Measurements from ENCODE around the gene TNFRSF1A. TPM values are rescaled to one million over a fixed set of nuclear protein-coding genes. Genes with fewer than 3 reads are reported as not detected.

The TNFRSF1A gene
- total and polyA plus RNA-seq, 9 of the 15 experiments (the other 6 are each of a cell fraction or from before 2014, with no cell fraction given), result 0.76 to 43.5 (median 30.0) TPM

- no peak for TF ChIP-seq THAP12 (CRISPR knock-in tag; IDR thresholded peaks at IDR 0.05)
- TF ChIP-seq CHCHD3 (CRISPR knock-in tag; IDR thresholded peaks at IDR 0.05), result no peak
- TF ChIP-seq TOE1 (IDR thresholded peaks at IDR 0.05; ENCODE audit: borderline replicate concordance), result peak; percentile 69; the same call in 1 of the 2 replicates
- TF ChIP-seq TOE1 (CRISPR knock-in tag; IDR thresholded peaks at IDR 0.05; ENCODE audit: borderline replicate concordance, low read depth), result no peak
- TF ChIP-seq, protein P1, sequence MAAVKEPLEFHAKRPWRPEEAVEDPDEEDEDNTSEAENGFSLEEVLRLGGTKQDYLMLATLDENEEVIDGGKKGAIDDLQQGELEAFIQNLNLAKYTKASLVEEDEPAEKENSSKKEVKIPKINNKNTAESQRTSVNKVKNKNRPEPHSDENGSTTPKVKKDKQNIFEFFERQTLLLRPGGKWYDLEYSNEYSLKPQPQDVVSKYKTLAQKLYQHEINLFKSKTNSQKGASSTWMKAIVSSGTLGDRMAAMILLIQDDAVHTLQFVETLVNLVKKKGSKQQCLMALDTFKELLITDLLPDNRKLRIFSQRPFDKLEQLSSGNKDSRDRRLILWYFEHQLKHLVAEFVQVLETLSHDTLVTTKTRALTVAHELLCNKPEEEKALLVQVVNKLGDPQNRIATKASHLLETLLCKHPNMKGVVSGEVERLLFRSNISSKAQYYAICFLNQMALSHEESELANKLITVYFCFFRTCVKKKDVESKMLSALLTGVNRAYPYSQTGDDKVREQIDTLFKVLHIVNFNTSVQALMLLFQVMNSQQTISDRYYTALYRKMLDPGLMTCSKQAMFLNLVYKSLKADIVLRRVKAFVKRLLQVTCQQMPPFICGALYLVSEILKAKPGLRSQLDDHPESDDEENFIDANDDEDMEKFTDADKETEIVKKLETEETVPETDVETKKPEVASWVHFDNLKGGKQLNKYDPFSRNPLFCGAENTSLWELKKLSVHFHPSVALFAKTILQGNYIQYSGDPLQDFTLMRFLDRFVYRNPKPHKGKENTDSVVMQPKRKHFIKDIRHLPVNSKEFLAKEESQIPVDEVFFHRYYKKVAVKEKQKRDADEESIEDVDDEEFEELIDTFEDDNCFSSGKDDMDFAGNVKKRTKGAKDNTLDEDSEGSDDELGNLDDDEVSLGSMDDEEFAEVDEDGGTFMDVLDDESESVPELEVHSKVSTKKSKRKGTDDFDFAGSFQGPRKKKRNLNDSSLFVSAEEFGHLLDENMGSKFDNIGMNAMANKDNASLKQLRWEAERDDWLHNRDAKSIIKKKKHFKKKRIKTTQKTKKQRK (IDR thresholded peaks at IDR 0.05; ENCODE audit: borderline replicate concordance, low read depth, low read length), result no peak
- TF ChIP-seq, protein P2, sequence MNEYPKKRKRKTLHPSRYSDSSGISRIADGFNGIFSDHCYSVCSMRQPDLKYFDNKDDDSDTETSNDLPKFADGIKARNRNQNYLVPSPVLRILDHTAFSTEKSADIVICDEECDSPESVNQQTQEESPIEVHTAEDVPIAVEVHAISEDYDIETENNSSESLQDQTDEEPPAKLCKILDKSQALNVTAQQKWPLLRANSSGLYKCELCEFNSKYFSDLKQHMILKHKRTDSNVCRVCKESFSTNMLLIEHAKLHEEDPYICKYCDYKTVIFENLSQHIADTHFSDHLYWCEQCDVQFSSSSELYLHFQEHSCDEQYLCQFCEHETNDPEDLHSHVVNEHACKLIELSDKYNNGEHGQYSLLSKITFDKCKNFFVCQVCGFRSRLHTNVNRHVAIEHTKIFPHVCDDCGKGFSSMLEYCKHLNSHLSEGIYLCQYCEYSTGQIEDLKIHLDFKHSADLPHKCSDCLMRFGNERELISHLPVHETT (CRISPR knock-in tag; conservative IDR thresholded peaks at IDR 0.05 in 1 of 2, IDR thresholded peaks at IDR 0.05 in 1 of 2), result peak in 1 of 2 experiments; percentile 50; a peak in 1 of 4 replicates
- 0 out of 2 replicates have a peak, but pooled peaks have one; percentile 25 for TF ChIP-seq SMAD4 (CRISPR knock-in tag; conservative IDR thresholded peaks at IDR 0.05)
- TF ChIP-seq GTF2A2 (tag; IDR thresholded peaks at IDR 0.05), result no peak
- TF ChIP-seq ERF (CRISPR knock-in tag; IDR thresholded peaks at IDR 0.05), result 0 out of 2 replicates have a peak, but pooled peaks have one; percentile 32
- no peak for TF ChIP-seq GATA2 (CRISPR knock-in tag; IDR thresholded peaks at IDR 0.05)
- TF ChIP-seq CREB5 (CRISPR knock-in tag; IDR thresholded peaks at IDR 0.05), result no peak
- TF ChIP-seq CBX2 (IDR thresholded peaks at IDR 0.05; ENCODE audit: insufficient read depth, low read length, poor library complexity, severe bottlenecking), result no peak
- TF ChIP-seq POLR2B (IDR thresholded peaks at IDR 0.05; ENCODE audit: low read depth, partially characterized antibody), result peak; percentile 72
- TF ChIP-seq, protein P3, sequence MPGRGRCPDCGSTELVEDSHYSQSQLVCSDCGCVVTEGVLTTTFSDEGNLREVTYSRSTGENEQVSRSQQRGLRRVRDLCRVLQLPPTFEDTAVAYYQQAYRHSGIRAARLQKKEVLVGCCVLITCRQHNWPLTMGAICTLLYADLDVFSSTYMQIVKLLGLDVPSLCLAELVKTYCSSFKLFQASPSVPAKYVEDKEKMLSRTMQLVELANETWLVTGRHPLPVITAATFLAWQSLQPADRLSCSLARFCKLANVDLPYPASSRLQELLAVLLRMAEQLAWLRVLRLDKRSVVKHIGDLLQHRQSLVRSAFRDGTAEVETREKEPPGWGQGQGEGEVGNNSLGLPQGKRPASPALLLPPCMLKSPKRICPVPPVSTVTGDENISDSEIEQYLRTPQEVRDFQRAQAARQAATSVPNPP (IDR thresholded peaks at IDR 0.05; ENCODE audit: borderline replicate concordance, insufficient read depth, insufficient read length), result no peak
- TF ChIP-seq SP2 (IDR thresholded peaks at IDR 0.05; ENCODE audit: extremely low read depth, low read depth, low read length, poor library complexity, severe bottlenecking), result no peak
Observed at GRCh38 chr12:6336079-6336888, 5.6 kb downstream of the TNFRSF1A start (continued).

All from K562 (cell line).